T-cell (primary cell): ENCODE results near the gene SCN8A. TPM values are rescaled to one million over a fixed set of nuclear protein-coding genes. Genes with fewer than 3 reads are reported as not detected.

ENCODE experiments used
- ATAC-seq, 4 experiments: fragments of 200-7000 bp in 3 of 4; fragments of 150-1000 bp in 1 of 4; cut with Tn5 transposase; replicated peaks in 1 of 4; 1 replicate in 3 of 4; 2 replicates in 1 of 4; pipeline ENCODE4 v1.10.0; 2021; ENCODE audit warnings: moderate library complexity in 3 of 4, mild to moderate bottlenecking in 2 of 4, moderate number of reproducible peaks in 1 of 4
- CTCF ChIA-PET, 2 donors: fragments of 300-600 bp; sonication (Branson Sonifier 250); formaldehyde crosslinking; loops; one replicate each; lab custom pipeline; 2022; ENCODE audit warnings: antibody characterized with exemption in 2 of 2; lab: Charles Lee
- POLR2A ChIA-PET, 2 donors: fragments of 300-600 bp; sonication (Branson Sonifier 250); formaldehyde crosslinking; loops; one replicate each; lab custom pipeline; 2022; ENCODE audit warnings: antibody characterized with exemption in 2 of 2; lab: Charles Lee
- DNase-seq, 35 experiments: peaks; one replicate each; pipeline versions ENCODE4 v3.0.0 to v3.0.0-alpha.2; 2013 to 2023
- H3K27ac ChIP-seq: one replicate; pipeline ENCODE4 v1.5.1; 2013; ENCODE audit warnings: low read length
- H3K27me3 ChIP-seq, 2 experiments: replicated peaks in 1 of 2; 1 replicate in 1 of 2; 2 replicates in 1 of 2; pipeline versions ENCODE4 v1.6.1 to v1.7.0; 2013; ENCODE audit warnings: low read length in 1 of 2, mixed read lengths in 1 of 2; ENCODE audit not compliant: control insufficient read depth in 2 of 2, insufficient read depth in 2 of 2; ENCODE audit errors: extremely low read depth in 1 of 2
- H3K36me3 ChIP-seq, 2 donors: 1 replicate in 1 of 2; 2 replicates in 1 of 2; pipeline versions ENCODE4 v1.6.1 to v1.7.0; 2013; ENCODE audit warnings: low read length in 1 of 2; ENCODE audit not compliant: control insufficient read depth in 2 of 2, insufficient read depth in 1 of 2; ENCODE audit errors: extremely low read depth in 1 of 2
- H3K4me1 ChIP-seq, 2 experiments: 1 replicate in 1 of 2; 2 replicates in 1 of 2; pipeline versions ENCODE4 v1.6.1 to v1.7.0; 2013; ENCODE audit warnings: low read length in 2 of 2, mixed read lengths in 1 of 2; ENCODE audit not compliant: insufficient read depth in 2 of 2, control insufficient read depth in 1 of 2; ENCODE audit errors: extremely low read depth in 1 of 2
- H3K4me3 ChIP-seq, 2 donors: 1 replicate in 1 of 2; 2 replicates in 1 of 2; pipeline versions ENCODE4 v1.5.1 to v1.7.0; 2013; ENCODE audit warnings: mild to moderate bottlenecking in 2 of 2, low read length in 1 of 2, moderate library complexity in 1 of 2; ENCODE audit not compliant: control insufficient read depth in 1 of 2; ENCODE audit errors: extremely low read depth in 1 of 2
- H3K9me3 ChIP-seq: 2 replicates; pipeline ENCODE4 v1.7.0; 2013
- H3K27ac Mint-ChIP-seq, 2 donors: one replicate each; pipeline ENCODE4 v1.8.0; 2020 to 2021; ENCODE audit warnings: mild to moderate bottlenecking in 2 of 2, mixed read lengths in 2 of 2
- H3K27me3 Mint-ChIP-seq, 2 donors: one replicate each; pipeline ENCODE4 v1.8.0; 2021 to 2022; ENCODE audit warnings: mixed read lengths in 2 of 2
- H3K36me3 Mint-ChIP-seq: one replicate; pipeline ENCODE4 v1.8.0; 2021; ENCODE audit warnings: mixed read lengths
- H3K4me1 Mint-ChIP-seq, 3 donors: one replicate each; pipeline ENCODE4 v1.8.0; 2020 to 2022; ENCODE audit warnings: mixed read lengths in 3 of 3, mild to moderate bottlenecking in 1 of 3
- H3K4me3 Mint-ChIP-seq, 3 donors: one replicate each; pipeline ENCODE4 v1.8.0; 2020 to 2022; ENCODE audit warnings: mild to moderate bottlenecking in 3 of 3, mixed read lengths in 3 of 3, moderate library complexity in 3 of 3
- H3K9me3 Mint-ChIP-seq, 3 donors: one replicate each; pipeline ENCODE4 v1.8.0; 2020 to 2022; ENCODE audit warnings: mixed read lengths in 3 of 3
- WGBS: methylation state at CpG from one replicate; pipeline ENCODE4 v1.1.5; 2013; ENCODE audit warnings: missing lambda C conversion rate; ENCODE audit not compliant: insufficient coverage; 5-methylcytosine and 5-hydroxymethylcytosine counted together
- total RNA-seq, 35 experiments: library from RNA in 6 of 35; stranded (reverse) in 6 of 35; fragments of 120-200 nt in 1 of 35; gene quantifications; one replicate each; pipeline versions ENCODE4 v1.2.1 to v1.2.4 and lab custom pipeline; 2013 to 2026

Gene SCN8A
- total RNA-seq, 5 donors from 2014 or later (not counting 1 experiment from before 2014, with no cell fraction given), result 0.41 to 1.0 (median 0.53) TPM

- Histone ChIP-seq H3K9me3 (no peaks in the 10 kb centered on the region), H3K27me3 (peaks cover 0 to under 1% of the 10 kb centered on the region in 2 experiments), H3K4me1 (no peaks in the 10 kb centered on the region), H3K36me3 (no peaks in the 10 kb centered on the region), H3K27ac (no peak overlapping the region), H3K4me3 (no peak overlapping the region)
- H3K9me3 Mint-ChIP-seq, result no peaks in the 10 kb centered on the region
- WGBS, result 71% methylated on average over 2 of the region's 3 CpGs
- H3K4me1 Mint-ChIP-seq, result no peaks in the 10 kb centered on the region
- no peaks in the 10 kb centered on the region for H3K36me3 Mint-ChIP-seq
- no peak for ATAC-seq
- no peak overlapping the region for H3K27ac Mint-ChIP-seq
- CTCF ChIA-PET, result interaction anchor here in 1 of 2 donors (0.6 kb wide), 1 partner anchor 11 kb away, joined by 4 read pairs; no protein-coding TSS in a partner anchor
- POLR2A ChIA-PET, result no interaction called here
- no peak overlapping the region for H3K4me3 Mint-ChIP-seq
- peaks cover 17 to 40% of the 10 kb centered on the region in 2 donors for H3K27me3 Mint-ChIP-seq
- DNase-seq, result no peak
These were observed 40.0 kb downstream of the SCN8A start for GRCh38 chr12:51630986-51631385.

- no CpG with 5 or more reads among the region's 1 CpG for WGBS
- H3K4me3 Mint-ChIP-seq, result no peak overlapping the region
- POLR2A ChIA-PET, result no interaction called here
These were observed 40.6 kb downstream of the SCN8A start for GRCh38 chr12:51631591-51631990.

DNA sequence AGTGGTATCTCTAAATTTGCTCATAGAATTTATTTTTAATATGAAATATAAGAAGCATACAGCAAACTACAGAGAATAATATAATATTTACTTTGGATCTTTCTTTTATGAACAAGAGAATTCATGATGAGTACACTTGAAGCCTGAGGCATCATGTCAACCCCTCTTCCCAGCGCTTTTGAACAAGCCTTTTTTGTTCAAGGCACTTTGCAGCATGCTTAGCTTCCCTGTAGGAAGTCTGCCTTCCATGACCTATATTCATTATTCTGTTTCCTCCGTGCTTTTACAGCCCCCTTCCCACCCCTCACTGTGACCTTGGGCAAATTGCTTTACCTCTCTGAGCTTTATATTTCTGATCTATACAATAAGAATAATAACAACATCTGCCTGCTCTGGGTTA is 41.6 kb downstream of the SCN8A start:
- Mint-ChIP-seq H3K36me3 (no peaks in the 10 kb centered on the region), H3K27me3 (peaks cover 9 to 36% of the 10 kb centered on the region in 2 donors), H3K27ac (no peak overlapping the region), H3K4me1 (no peaks in the 10 kb centered on the region), H3K4me3 (no peak overlapping the region), H3K9me3 (peaks cover 0 to 5% (median 0%) of the 10 kb centered on the region in 3 donors)
- Histone ChIP-seq H3K4me3 (no peak overlapping the region), H3K9me3 (no peaks in the 10 kb centered on the region), H3K4me1 (no peaks in the 10 kb centered on the region), H3K27me3 (no peaks in the 10 kb centered on the region), H3K36me3 (no peaks in the 10 kb centered on the region), H3K27ac (no peak overlapping the region)
- no peak for ATAC-seq
- ChIA-PET POLR2A (no interaction called here), CTCF (no interaction called here)
- 100% methylated on average over 1 of the region's 2 CpGs for WGBS
- DNase-seq, result no peak

More at GRCh38 chr12:51631591-51631990, 40.6 kb downstream of the SCN8A start:
- H3K27me3 Mint-ChIP-seq, result peaks cover 12 to 40% of the 10 kb centered on the region in 2 donors
- no peaks in the 10 kb centered on the region for H3K9me3 ChIP-seq
- H3K4me1 ChIP-seq, result no peaks in the 10 kb centered on the region
- no peak overlapping the region for H3K4me3 ChIP-seq
- H3K27ac ChIP-seq, result no peak overlapping the region
- DNase-seq, result no peak
- H3K36me3 Mint-ChIP-seq, result no peaks in the 10 kb centered on the region
- CTCF ChIA-PET, result no interaction called here
- H3K27me3 ChIP-seq, result no peaks in the 10 kb centered on the region
- H3K9me3 Mint-ChIP-seq, result no peaks in the 10 kb centered on the region
- H3K27ac Mint-ChIP-seq, result no peak overlapping the region
- H3K4me1 Mint-ChIP-seq, result no peaks in the 10 kb centered on the region
- ATAC-seq, result no peak
- H3K36me3 ChIP-seq, result no peaks in the 10 kb centered on the region

- H3K4me3 ChIP-seq, result no peak overlapping the region
- no CpG with 5 or more reads among the region's 1 CpG for WGBS
- CTCF ChIA-PET, result no interaction called here
- no peaks in the 10 kb centered on the region for H3K36me3 ChIP-seq
- Mint-ChIP-seq H3K4me1 (no peaks in the 10 kb centered on the region), H3K36me3 (peaks cover 4% of the 10 kb centered on the region), H3K27me3 (peaks cover 5 to 18% of the 10 kb centered on the region in 2 donors), H3K9me3 (peaks cover 0 to 10% (median 0%) of the 10 kb centered on the region in 3 donors), H3K27ac (no peak overlapping the region), H3K4me3 (no peak overlapping the region)
- H3K4me1 ChIP-seq, result no peaks in the 10 kb centered on the region
- DNase-seq (no peak), ATAC-seq (no peak)
- H3K27ac ChIP-seq, result no peak overlapping the region
- H3K27me3 ChIP-seq, result peaks cover 0 to 3% of the 10 kb centered on the region in 2 experiments
- no peaks in the 10 kb centered on the region for H3K9me3 ChIP-seq
- POLR2A ChIA-PET, result no interaction called here
These were observed 44.3 kb downstream of the SCN8A start for GRCh38 chr12:51635346-51635745.

DNA sequence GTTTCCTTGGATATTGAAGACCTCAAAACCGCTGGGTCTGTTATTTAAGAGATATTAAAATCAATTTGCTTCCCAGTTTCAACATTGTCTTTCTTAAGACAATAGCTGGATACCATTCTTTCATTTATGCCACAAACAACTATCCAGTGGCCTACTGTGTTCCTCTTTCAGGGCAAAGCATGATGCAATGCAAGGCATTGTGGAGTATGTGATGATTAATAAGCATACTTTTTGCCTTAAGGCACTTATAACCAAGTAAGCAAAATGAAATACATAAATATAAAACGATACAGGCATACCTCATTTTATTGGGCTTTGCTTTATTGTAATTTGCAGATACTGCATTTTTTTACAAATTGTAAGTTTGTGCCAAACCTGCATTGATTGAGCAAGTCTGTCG is 45.5 kb downstream of the SCN8A start:
- POLR2A ChIA-PET, result no interaction called here
- H3K4me1 ChIP-seq, result no peaks in the 10 kb centered on the region
- peaks cover 5 to 11% of the 10 kb centered on the region in 2 donors for H3K27me3 Mint-ChIP-seq

GRCh38 chr12:51636986-51637385 is 46.0 kb downstream of the SCN8A start:
- no peak for ATAC-seq
- Histone ChIP-seq H3K4me3 (no peak overlapping the region), H3K9me3 (no peaks in the 10 kb centered on the region), H3K27me3 (peaks cover 0 to 3% of the 10 kb centered on the region in 2 experiments), H3K27ac (no peak overlapping the region), H3K36me3 (no peaks in the 10 kb centered on the region), H3K4me1 (no peaks in the 10 kb centered on the region)
- Mint-ChIP-seq H3K9me3 (peaks cover 0 to 10% (median 0%) of the 10 kb centered on the region in 3 donors), H3K4me1 (no peaks in the 10 kb centered on the region), H3K27me3 (peaks cover 5 to 11% of the 10 kb centered on the region in 2 donors), H3K4me3 (no peak overlapping the region), H3K27ac (no peak overlapping the region), H3K36me3 (peaks cover 4% of the 10 kb centered on the region)
- WGBS, result no CpG with 5 or more reads among the region's 1 CpG
- no peak for DNase-seq
- ChIA-PET POLR2A (no interaction called here), CTCF (no interaction called here)

More for the DNA sequence above, 45.5 kb downstream of the SCN8A start:
- H3K36me3 Mint-ChIP-seq, result peaks cover 4% of the 10 kb centered on the region
- no peak overlapping the region for H3K4me3 ChIP-seq
- CTCF ChIA-PET, result no interaction called here
- no peak overlapping the region for H3K27ac Mint-ChIP-seq
- no peak overlapping the region for H3K27ac ChIP-seq
- no peak for ATAC-seq
- DNase-seq, result no peak
- H3K27me3 ChIP-seq, result peaks cover 0 to 3% of the 10 kb centered on the region in 2 experiments
- peaks cover 0 to 10% (median 0%) of the 10 kb centered on the region in 3 donors for H3K9me3 Mint-ChIP-seq
- H3K4me3 Mint-ChIP-seq, result no peak overlapping the region
- H3K9me3 ChIP-seq, result no peaks in the 10 kb centered on the region
- H3K36me3 ChIP-seq, result no peaks in the 10 kb centered on the region
- no peaks in the 10 kb centered on the region for H3K4me1 Mint-ChIP-seq
- no CpG with 5 or more reads among the region's 3 CpGs for WGBS
